ENCODE data around the gene NFKBIB.
"Not testable (repeated sequence)": the region's sequence is repeated elsewhere in the genome, so short reads cannot be mapped to it uniquely, and the experiment has no call there.

Gene NFKBIB

GRCh38 chr19:38875656-38876395, 23.9 kb upstream of the NFKBIB start:
- Histone ChIP-seq H3K36me3 (ENCODE audit: control insufficient read depth in 1 of 2, insufficient read depth in 2 of 2, low read length in 2 of 2) (no peaks in the 10 kb centered on the region), H3K4me1 (ENCODE audit: control insufficient read depth in 1 of 2, insufficient read depth in 2 of 2, low read length in 2 of 2) (peaks cover 23% of the 10 kb centered on the region in 2 donors), H3K9me3 (ENCODE audit: control insufficient read depth in 1 of 2, low read length in 2 of 2) (no peaks in the 10 kb centered on the region), H3K9ac (ENCODE audit: low read depth in 1 of 2, low read length in 2 of 2) (no peak overlapping the region), H3K4me3 (ENCODE audit: low read depth in 1 of 2, low read length in 2 of 2) (no peak overlapping the region), H3K27ac (ENCODE audit: low read depth, low read length) (no peak overlapping the region), H3K27me3 (ENCODE audit: control insufficient read depth in 1 of 2, insufficient read depth in 2 of 2, low read length in 2 of 2) (no peaks in the 10 kb centered on the region)

- H3K27ac ChIP-seq (ENCODE audit: low read depth, low read length): peak within 1 kb of the TSS; percentile 61
- no peaks in the 10 kb centered on the region for H3K27me3 ChIP-seq (ENCODE audit: control insufficient read depth in 1 of 2, insufficient read depth in 2 of 2, low read length in 2 of 2)
- peak within 1 kb of the TSS; percentile 17 to 71 for H3K4me3 ChIP-seq (ENCODE audit: low read depth in 1 of 2, low read length in 2 of 2)
- H3K9me3 ChIP-seq (ENCODE audit: control insufficient read depth in 1 of 2, low read length in 2 of 2): no peaks in the 10 kb centered on the region
- peak within 1 kb of the TSS; percentile 63 to 76 for H3K9ac ChIP-seq (ENCODE audit: low read depth in 1 of 2, low read length in 2 of 2)
- peaks cover 23% of the 10 kb centered on the region in 2 donors for H3K4me1 ChIP-seq (ENCODE audit: control insufficient read depth in 1 of 2, insufficient read depth in 2 of 2, low read length in 2 of 2)
- no peaks in the 10 kb centered on the region for H3K36me3 ChIP-seq (ENCODE audit: control insufficient read depth in 1 of 2, insufficient read depth in 2 of 2, low read length in 2 of 2)
These were observed 21.8 kb upstream of the NFKBIB start, which contains the start of gene RINL for GRCh38 chr19:38877781-38878574. RINL (minus strand) TSS chr19:38878275; CDS start chr19:38876742, 1,533 bp downstream.

GRCh38 chr19:38878575-38879399, 21.0 kb upstream of the NFKBIB start:
- Histone ChIP-seq H3K9me3 (ENCODE audit: control insufficient read depth in 1 of 2, low read length in 2 of 2) (no peaks in the 10 kb centered on the region), H3K4me3 (ENCODE audit: low read depth in 1 of 2, low read length in 2 of 2) (peak overlapping the region in 1 of 2 donors; percentile 17), H3K4me1 (ENCODE audit: control insufficient read depth in 1 of 2, insufficient read depth in 2 of 2, low read length in 2 of 2) (peaks cover 23% of the 10 kb centered on the region in 2 donors), H3K36me3 (ENCODE audit: control insufficient read depth in 1 of 2, insufficient read depth in 2 of 2, low read length in 2 of 2) (no peaks in the 10 kb centered on the region), H3K9ac (ENCODE audit: low read depth in 1 of 2, low read length in 2 of 2) (peak overlapping the region; percentile 63 to 76), H3K27me3 (ENCODE audit: control insufficient read depth in 1 of 2, insufficient read depth in 2 of 2, low read length in 2 of 2) (no peaks in the 10 kb centered on the region), H3K27ac (ENCODE audit: low read depth, low read length) (peak overlapping the region; percentile 61)

GRCh38 chr19:38879400-38879751, 20.4 kb upstream of the NFKBIB start:
- Histone ChIP-seq H3K27ac (ENCODE audit: low read depth, low read length) (no peak overlapping the region), H3K9me3 (ENCODE audit: control insufficient read depth in 1 of 2, low read length in 2 of 2) (no peaks in the 10 kb centered on the region), H3K27me3 (ENCODE audit: control insufficient read depth in 1 of 2, insufficient read depth in 2 of 2, low read length in 2 of 2) (no peaks in the 10 kb centered on the region), H3K4me3 (ENCODE audit: low read depth in 1 of 2, low read length in 2 of 2) (no peak overlapping the region), H3K9ac (ENCODE audit: low read depth in 1 of 2, low read length in 2 of 2) (no peak overlapping the region), H3K36me3 (ENCODE audit: control insufficient read depth in 1 of 2, insufficient read depth in 2 of 2, low read length in 2 of 2) (no peaks in the 10 kb centered on the region), H3K4me1 (ENCODE audit: control insufficient read depth in 1 of 2, insufficient read depth in 2 of 2, low read length in 2 of 2) (peaks cover 23% of the 10 kb centered on the region in 2 donors)

GRCh38 chr19:38880076-38880881, 19.5 kb upstream of the NFKBIB start:
- Histone ChIP-seq H3K4me1 (ENCODE audit: control insufficient read depth in 1 of 2, insufficient read depth in 2 of 2, low read length in 2 of 2) (peaks cover 23% of the 10 kb centered on the region in 2 donors), H3K36me3 (ENCODE audit: control insufficient read depth in 1 of 2, insufficient read depth in 2 of 2, low read length in 2 of 2) (no peaks in the 10 kb centered on the region), H3K9me3 (ENCODE audit: control insufficient read depth in 1 of 2, low read length in 2 of 2) (no peaks in the 10 kb centered on the region), H3K27me3 (ENCODE audit: control insufficient read depth in 1 of 2, insufficient read depth in 2 of 2, low read length in 2 of 2) (no peaks in the 10 kb centered on the region), H3K9ac (ENCODE audit: low read depth in 1 of 2, low read length in 2 of 2) (no peak overlapping the region), H3K27ac (ENCODE audit: low read depth, low read length) (no peak overlapping the region), H3K4me3 (ENCODE audit: low read depth in 1 of 2, low read length in 2 of 2) (no peak overlapping the region)

- Histone ChIP-seq H3K4me1 (ENCODE audit: control insufficient read depth in 1 of 2, insufficient read depth in 2 of 2, low read length in 2 of 2) (peaks cover 23% of the 10 kb centered on the region in 2 donors), H3K27ac (ENCODE audit: low read depth, low read length) (no peak overlapping the region), H3K36me3 (ENCODE audit: control insufficient read depth in 1 of 2, insufficient read depth in 2 of 2, low read length in 2 of 2) (no peaks in the 10 kb centered on the region)
These were observed 18.7 kb upstream of the NFKBIB start for GRCh38 chr19:38880882-38881609.

GRCh38 chr19:38883286-38883685, 16.5 kb upstream of the NFKBIB start:
- Histone ChIP-seq H3K4me3 (ENCODE audit: low read depth in 1 of 2, low read length in 2 of 2) (no peak overlapping the region), H3K9me3 (ENCODE audit: control insufficient read depth in 1 of 2, low read length in 2 of 2) (no peaks in the 10 kb centered on the region), H3K27me3 (ENCODE audit: control insufficient read depth in 1 of 2, insufficient read depth in 2 of 2, low read length in 2 of 2) (no peaks in the 10 kb centered on the region), H3K9ac (ENCODE audit: low read depth in 1 of 2, low read length in 2 of 2) (no peak overlapping the region), H3K36me3 (ENCODE audit: control insufficient read depth in 1 of 2, insufficient read depth in 2 of 2, low read length in 2 of 2) (peaks cover under 1 to 1% of the 10 kb centered on the region in 2 donors), H3K4me1 (ENCODE audit: control insufficient read depth in 1 of 2, insufficient read depth in 2 of 2, low read length in 2 of 2) (peaks cover 12% of the 10 kb centered on the region in 2 donors), H3K27ac (ENCODE audit: low read depth, low read length) (no peak overlapping the region)

More at GRCh38 chr19:38880882-38881609, 18.7 kb upstream of the NFKBIB start:
- Histone ChIP-seq H3K9me3 (ENCODE audit: control insufficient read depth in 1 of 2, low read length in 2 of 2) (no peaks in the 10 kb centered on the region), H3K27me3 (ENCODE audit: control insufficient read depth in 1 of 2, insufficient read depth in 2 of 2, low read length in 2 of 2) (no peaks in the 10 kb centered on the region), H3K4me3 (ENCODE audit: low read depth in 1 of 2, low read length in 2 of 2) (no peak overlapping the region), H3K9ac (ENCODE audit: low read depth in 1 of 2, low read length in 2 of 2) (no peak overlapping the region)

GRCh38 chr19:38884691-38885090, 15.1 kb upstream of the NFKBIB start:
- H3K36me3 ChIP-seq (ENCODE audit: control insufficient read depth in 1 of 2, insufficient read depth in 2 of 2, low read length in 2 of 2): peaks cover 14% of the 10 kb centered on the region in 2 donors
- not testable (repeated sequence) for H3K27me3 ChIP-seq (ENCODE audit: control insufficient read depth in 1 of 2, insufficient read depth in 2 of 2, low read length in 2 of 2); H3K4me3 ChIP-seq (ENCODE audit: low read depth in 1 of 2, low read length in 2 of 2); H3K9me3 ChIP-seq (ENCODE audit: control insufficient read depth in 1 of 2, low read length in 2 of 2); H3K4me1 ChIP-seq (ENCODE audit: control insufficient read depth in 1 of 2, insufficient read depth in 2 of 2, low read length in 2 of 2); H3K27ac ChIP-seq (ENCODE audit: low read depth, low read length); H3K9ac ChIP-seq (ENCODE audit: low read depth in 1 of 2, low read length in 2 of 2)

- H3K4me1 ChIP-seq (ENCODE audit: control insufficient read depth in 1 of 2, insufficient read depth in 2 of 2, low read length in 2 of 2): no peaks in the 10 kb centered on the region
- H3K4me3 ChIP-seq (ENCODE audit: low read depth in 1 of 2, low read length in 2 of 2): no peak overlapping the region
- no peak overlapping the region for H3K9ac ChIP-seq (ENCODE audit: low read depth in 1 of 2, low read length in 2 of 2)
- no peaks in the 10 kb centered on the region for H3K9me3 ChIP-seq (ENCODE audit: control insufficient read depth in 1 of 2, low read length in 2 of 2)
- H3K27me3 ChIP-seq (ENCODE audit: control insufficient read depth in 1 of 2, insufficient read depth in 2 of 2, low read length in 2 of 2): no peaks in the 10 kb centered on the region
- H3K27ac ChIP-seq (ENCODE audit: low read depth, low read length): no peak overlapping the region
- peaks cover 14 to 23% of the 10 kb centered on the region in 2 donors for H3K36me3 ChIP-seq (ENCODE audit: control insufficient read depth in 1 of 2, insufficient read depth in 2 of 2, low read length in 2 of 2)
These were observed 10.9 kb upstream of the NFKBIB start for GRCh38 chr19:38888876-38889275.

All from duodenal mucosa (tissue), 2 donors.